ENCODE measurements around the gene SLC4A4.

SLC4A4 gene

GRCh38 chr4:71541541-71541940 is 202.7 kb downstream of the SLC4A4 start:
- no peak for DNase-seq (ENCODE audit: low read depth)

GRCh38 chr4:71545168-71545567 is 206.3 kb downstream of the SLC4A4 start:
- no peak for DNase-seq (ENCODE audit: low read depth)

- no peak for DNase-seq (ENCODE audit: low read depth)
These were observed 210.8 kb downstream of the SLC4A4 start for GRCh38 chr4:71549516-71550160.

GRCh38 chr4:71550220-71551165 is 211.7 kb downstream of the SLC4A4 start:
- no peak for DNase-seq (ENCODE audit: low read depth)

GRCh38 chr4:71553605-71554004 is 214.8 kb downstream of the SLC4A4 start:
- DNase-seq (ENCODE audit: low read depth) = no peak

- DNase-seq (ENCODE audit: low read depth) = no peak
These were observed 215.2 kb downstream of the SLC4A4 start for GRCh38 chr4:71554025-71554424.

GRCh38 chr4:71558248-71558647 is 219.4 kb downstream of the SLC4A4 start:
- no peak for DNase-seq (ENCODE audit: low read depth)

- no peak for DNase-seq (ENCODE audit: low read depth)
These were observed 221.2 kb downstream of the SLC4A4 start for GRCh38 chr4:71559957-71560571.

GRCh38 chr4:71564775-71565174 is 226.0 kb downstream of the SLC4A4 start:
- no peak for DNase-seq (ENCODE audit: low read depth)

GRCh38 chr4:71566856-71567255 is 228.0 kb downstream of the SLC4A4 start:
- DNase-seq (ENCODE audit: low read depth) = no peak

GRCh38 chr4:71568131-71568530 is 229.3 kb downstream of the SLC4A4 start:
- no peak for DNase-seq (ENCODE audit: low read depth)

- DNase-seq (ENCODE audit: low read depth) = no peak
These were observed 231.7 kb downstream of the SLC4A4 start for GRCh38 chr4:71570492-71570891.

GRCh38 chr4:71571346-71571745 is 232.5 kb downstream of the SLC4A4 start:
- DNase-seq (ENCODE audit: low read depth) = no peak

- DNase-seq (ENCODE audit: low read depth) = no peak
These were observed 245.2 kb downstream of the SLC4A4 start for GRCh38 chr4:71583971-71584370.

- DNase-seq (ENCODE audit: low read depth) = no peak
These were observed 245.8 kb downstream of the SLC4A4 start for GRCh38 chr4:71584585-71584984.

GRCh38 chr4:71586087-71586763 is 247.4 kb downstream of the SLC4A4 start:
- no peak for DNase-seq (ENCODE audit: low read depth)

GRCh38 chr4:71587995-71588394 is 249.2 kb downstream of the SLC4A4 start:
- no peak for DNase-seq (ENCODE audit: low read depth)

GRCh38 chr4:71592793-71593192 is 254.0 kb downstream of the SLC4A4 start:
- no peak for DNase-seq (ENCODE audit: low read depth)

- no peak for DNase-seq (ENCODE audit: low read depth)
These were observed 254.5 kb downstream of the SLC4A4 start for GRCh38 chr4:71593311-71593710.

GRCh38 chr4:71595576-71596108 is 256.8 kb downstream of the SLC4A4 start:
- DNase-seq (ENCODE audit: low read depth) = no peak

GRCh38 chr4:71599578-71599977 is 260.8 kb downstream of the SLC4A4 start:
- no peak for DNase-seq (ENCODE audit: low read depth)

- DNase-seq (ENCODE audit: low read depth) = no peak
These were observed 263.6 kb downstream of the SLC4A4 start for GRCh38 chr4:71602289-71602900.

Measured in activated T-cell treated with anti-CD3 and anti-CD28 coated beads for 48 hours (primary cell).